ENCODE data around the gene IGFBPL1.

Gene IGFBPL1

DNA sequence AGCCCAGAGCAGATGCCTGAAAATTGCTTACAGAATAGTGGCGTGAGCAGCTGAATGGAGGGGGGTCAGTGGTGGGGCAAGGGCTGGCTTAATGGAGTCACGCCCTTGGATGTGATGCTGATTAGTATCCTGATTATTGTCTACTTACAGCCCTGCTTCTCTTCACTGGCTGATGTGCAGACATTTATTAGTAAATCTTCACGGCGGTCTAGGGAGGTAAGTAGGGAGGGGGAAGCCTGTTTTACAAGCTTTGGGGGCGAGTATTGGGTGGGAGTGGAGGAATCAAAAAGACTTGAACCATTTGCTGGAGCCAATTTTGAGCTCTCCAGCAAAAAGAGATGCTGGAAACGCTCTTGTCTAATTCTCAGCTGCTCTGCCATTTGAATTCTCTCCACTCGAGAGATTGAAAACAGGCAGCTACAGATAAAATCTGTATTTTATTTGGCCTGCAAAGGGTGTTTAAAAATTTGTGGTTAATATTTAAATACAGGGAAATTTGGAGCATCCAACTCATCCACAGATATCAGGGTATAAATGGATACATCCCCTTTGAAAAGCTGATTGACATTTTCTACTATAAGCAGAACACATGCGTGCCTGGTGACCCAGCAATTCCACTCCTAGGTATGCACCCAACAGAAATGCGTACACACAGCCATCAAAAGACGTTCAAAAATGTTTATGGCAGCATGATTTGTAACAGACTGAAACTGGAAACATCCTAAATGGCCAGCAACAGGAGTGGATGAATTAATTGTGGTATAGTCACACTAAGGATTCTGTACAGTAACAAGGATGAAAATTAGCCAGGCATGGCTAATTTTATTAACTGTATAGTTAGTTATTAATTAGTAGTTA, 51.3 kb downstream of the IGFBPL1 start:
- no peak overlapping the region for H3K9ac ChIP-seq (ENCODE audit: low read length)
- no peak overlapping the region for H2AFZ ChIP-seq (ENCODE audit: low read depth, low read length)
- no peak overlapping the region for H3K27ac ChIP-seq (ENCODE audit: low read length, poor library complexity, severe bottlenecking)
- H2BK12ac ChIP-seq (ENCODE audit: low read length in 2 of 2), result no peak overlapping the region
- peaks cover 1% of the 10 kb centered on the region for H3K4me1 ChIP-seq (ENCODE audit: control insufficient read depth, insufficient read depth, low read depth, low read length)
- H4K8ac ChIP-seq (ENCODE audit: low read length), result no peak overlapping the region
- H3K79me1 ChIP-seq (replicated peaks; ENCODE audit: low read length, poor library complexity, severe bottlenecking), result no peaks in the 10 kb centered on the region
- no peak overlapping the region for H2BK120ac ChIP-seq (ENCODE audit: low read depth, low read length)
- H2BK5ac ChIP-seq (ENCODE audit: low read depth, low read length, poor library complexity, severe bottlenecking), result no peak overlapping the region
- WGBS, result 66% methylated on average over 8 of the region's 10 CpGs
- no peak overlapping the region for H3K4ac ChIP-seq (ENCODE audit: low read depth in 1 of 2, low read length in 2 of 2)
- H3K4me3 ChIP-seq (ENCODE audit: insufficient read depth in 1 of 2, low read depth in 1 of 2, low read length in 2 of 2), result no peak overlapping the region
- DNase-seq, result no peak
- no peaks in the 10 kb centered on the region for H3K36me3 ChIP-seq (ENCODE audit: control insufficient read depth in 1 of 2, insufficient read depth in 2 of 2, low read depth in 1 of 2, low read length in 2 of 2)
- no peak overlapping the region for H3K4me2 ChIP-seq (ENCODE audit: low read length, poor library complexity, severe bottlenecking)
- no peak overlapping the region for H3K23ac ChIP-seq (ENCODE audit: low read length in 2 of 2)
- no peak overlapping the region for H3K18ac ChIP-seq (ENCODE audit: low read depth in 1 of 2, low read length in 2 of 2)
- no peak overlapping the region for H4K91ac ChIP-seq (ENCODE audit: low read length)
- H2BK15ac ChIP-seq (ENCODE audit: low read depth, poor library complexity, severe bottlenecking), result no peak overlapping the region
- H3K27me3 ChIP-seq (ENCODE audit: control insufficient read depth in 1 of 2, insufficient read depth in 1 of 2, low read length in 2 of 2), result peaks cover 5 to 65% of the 10 kb centered on the region in 2 experiments
- H2AK5ac ChIP-seq (ENCODE audit: low read length, severe bottlenecking), result no peak overlapping the region
- no peak overlapping the region for H3K14ac ChIP-seq (ENCODE audit: low read length in 2 of 2)
- H3K9me3 ChIP-seq (ENCODE audit: control insufficient read depth, low read length), result no peaks in the 10 kb centered on the region

DNA sequence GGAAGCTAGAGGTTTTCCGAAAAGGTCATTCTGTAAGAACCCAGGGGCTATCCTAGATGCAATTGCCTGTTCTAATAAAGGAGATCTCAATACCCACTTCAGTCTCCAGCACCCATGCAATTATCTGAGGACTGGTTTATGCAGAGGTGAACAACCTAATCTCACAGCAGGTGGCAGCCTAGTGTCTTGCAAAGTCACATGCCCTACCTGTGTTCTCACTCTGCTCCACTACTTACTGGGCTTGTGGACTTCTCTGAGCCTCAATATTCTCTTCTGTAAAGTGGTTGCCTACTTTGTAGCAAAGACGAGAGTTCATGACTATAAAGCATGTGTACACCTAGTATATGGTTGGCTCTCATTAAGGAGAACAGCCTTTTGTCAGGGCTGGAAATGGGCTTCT, 52.8 kb downstream of the IGFBPL1 start:
- H2BK120ac ChIP-seq (ENCODE audit: low read depth, low read length), result no peak overlapping the region
- no peak overlapping the region for H3K4ac ChIP-seq (ENCODE audit: low read depth in 1 of 2, low read length in 2 of 2)
- WGBS, result 100% methylated on average over 1 of the region's 2 CpGs
- H3K79me1 ChIP-seq (replicated peaks; ENCODE audit: low read length, poor library complexity, severe bottlenecking), result no peaks in the 10 kb centered on the region
- H2BK15ac ChIP-seq (ENCODE audit: low read depth, poor library complexity, severe bottlenecking), result no peak overlapping the region
- no peak overlapping the region for H3K27ac ChIP-seq (ENCODE audit: low read length, poor library complexity, severe bottlenecking)
- H2AK5ac ChIP-seq (ENCODE audit: low read length, severe bottlenecking), result no peak overlapping the region
- H3K4me1 ChIP-seq (ENCODE audit: control insufficient read depth, insufficient read depth, low read depth, low read length), result peaks cover 1% of the 10 kb centered on the region
- H3K9ac ChIP-seq (ENCODE audit: low read length), result no peak overlapping the region
- no peak for DNase-seq
- H3K23ac ChIP-seq (ENCODE audit: low read length in 2 of 2), result no peak overlapping the region
- H2BK5ac ChIP-seq (ENCODE audit: low read depth, low read length, poor library complexity, severe bottlenecking), result no peak overlapping the region
- no peak overlapping the region for H2BK12ac ChIP-seq (ENCODE audit: low read length in 2 of 2)
- H4K91ac ChIP-seq (ENCODE audit: low read length), result no peak overlapping the region
- H3K36me3 ChIP-seq (ENCODE audit: control insufficient read depth in 1 of 2, insufficient read depth in 2 of 2, low read depth in 1 of 2, low read length in 2 of 2), result no peaks in the 10 kb centered on the region
- H3K18ac ChIP-seq (ENCODE audit: low read depth in 1 of 2, low read length in 2 of 2), result no peak overlapping the region
- H3K14ac ChIP-seq (ENCODE audit: low read length in 2 of 2), result no peak overlapping the region
- no peak overlapping the region for H2AFZ ChIP-seq (ENCODE audit: low read depth, low read length)
- H3K9me3 ChIP-seq (ENCODE audit: control insufficient read depth, low read length), result no peaks in the 10 kb centered on the region
- no peak overlapping the region for H3K4me2 ChIP-seq (ENCODE audit: low read length, poor library complexity, severe bottlenecking)
- no peak overlapping the region for H4K8ac ChIP-seq (ENCODE audit: low read length)
- H3K4me3 ChIP-seq (ENCODE audit: insufficient read depth in 1 of 2, low read depth in 1 of 2, low read length in 2 of 2), result no peak overlapping the region
- H3K27me3 ChIP-seq (ENCODE audit: control insufficient read depth in 1 of 2, insufficient read depth in 1 of 2, low read length in 2 of 2), result peaks cover 5 to 65% of the 10 kb centered on the region in 2 experiments

DNA sequence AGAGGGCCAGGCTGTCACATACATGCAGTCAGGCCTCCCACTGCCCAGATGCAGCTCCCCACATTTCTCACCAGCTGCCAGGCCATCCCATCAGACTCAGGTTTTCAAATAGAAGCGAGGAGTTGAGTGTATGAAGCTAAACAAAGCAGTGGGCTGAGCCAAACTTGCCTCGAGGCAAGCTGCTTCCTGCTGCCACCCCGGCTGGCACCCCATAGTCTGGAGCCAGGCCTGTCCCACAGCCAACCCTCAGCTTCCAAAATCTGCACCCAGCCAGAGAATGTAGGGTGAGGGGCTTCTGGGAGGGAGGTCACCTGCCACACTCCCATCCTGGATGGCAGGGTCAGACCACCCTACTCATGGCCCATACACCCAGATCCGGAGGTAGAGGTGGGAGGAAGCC, 54.1 kb downstream of the IGFBPL1 start:
- no peak overlapping the region for H3K9ac ChIP-seq (ENCODE audit: low read length)
- H3K4me3 ChIP-seq (ENCODE audit: insufficient read depth in 1 of 2, low read depth in 1 of 2, low read length in 2 of 2), result no peak overlapping the region
- no peak overlapping the region for H3K27ac ChIP-seq (ENCODE audit: low read length, poor library complexity, severe bottlenecking)
- H3K18ac ChIP-seq (ENCODE audit: low read depth in 1 of 2, low read length in 2 of 2), result no peak overlapping the region
- H3K4me2 ChIP-seq (ENCODE audit: low read length, poor library complexity, severe bottlenecking), result no peak overlapping the region
- no peak overlapping the region for H2AK5ac ChIP-seq (ENCODE audit: low read length, severe bottlenecking)
- H2AFZ ChIP-seq (ENCODE audit: low read depth, low read length), result no peak overlapping the region
- peaks cover 1% of the 10 kb centered on the region for H3K4me1 ChIP-seq (ENCODE audit: control insufficient read depth, insufficient read depth, low read depth, low read length)
- no peak overlapping the region for H3K14ac ChIP-seq (ENCODE audit: low read length in 2 of 2)
- peaks cover 5 to 56% of the 10 kb centered on the region in 2 experiments for H3K27me3 ChIP-seq (ENCODE audit: control insufficient read depth in 1 of 2, insufficient read depth in 1 of 2, low read length in 2 of 2)
- no peak overlapping the region for H4K8ac ChIP-seq (ENCODE audit: low read length)
- no peak overlapping the region for H2BK15ac ChIP-seq (ENCODE audit: low read depth, poor library complexity, severe bottlenecking)
- H3K4ac ChIP-seq (ENCODE audit: low read depth in 1 of 2, low read length in 2 of 2), result no peak overlapping the region
- H3K23ac ChIP-seq (ENCODE audit: low read length in 2 of 2), result no peak overlapping the region
- H2BK5ac ChIP-seq (ENCODE audit: low read depth, low read length, poor library complexity, severe bottlenecking), result no peak overlapping the region
- no peak overlapping the region for H2BK120ac ChIP-seq (ENCODE audit: low read depth, low read length)
- H3K36me3 ChIP-seq (ENCODE audit: control insufficient read depth in 1 of 2, insufficient read depth in 2 of 2, low read depth in 1 of 2, low read length in 2 of 2), result no peaks in the 10 kb centered on the region
- no peaks in the 10 kb centered on the region for H3K79me1 ChIP-seq (replicated peaks; ENCODE audit: low read length, poor library complexity, severe bottlenecking)
- WGBS, result 66% methylated on average over 2 of the region's 4 CpGs
- H3K9me3 ChIP-seq (ENCODE audit: control insufficient read depth, low read length), result no peaks in the 10 kb centered on the region
- no peak for DNase-seq
- H2BK12ac ChIP-seq (ENCODE audit: low read length in 2 of 2), result no peak overlapping the region
- H4K91ac ChIP-seq (ENCODE audit: low read length), result no peak overlapping the region

DNA sequence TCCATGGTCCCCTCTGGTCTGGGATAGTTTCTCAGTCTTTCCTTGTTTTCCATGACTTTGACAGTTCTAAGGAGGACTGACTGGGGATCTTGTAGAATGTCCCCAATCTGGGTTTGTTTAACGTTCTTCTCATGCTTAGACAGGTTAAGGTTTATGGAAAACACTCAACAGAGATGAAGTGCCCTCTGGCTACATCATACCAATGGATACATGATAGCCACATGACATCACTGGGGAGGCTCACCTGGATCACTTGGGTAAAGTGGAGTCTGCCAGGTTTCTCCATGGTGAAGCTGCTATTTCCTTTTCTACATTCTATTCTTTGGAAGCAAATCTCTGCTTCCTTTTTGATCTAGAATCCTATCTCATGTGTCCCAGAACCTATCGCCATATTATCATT, 55.5 kb downstream of the IGFBPL1 start:
- no peak overlapping the region for H3K18ac ChIP-seq (ENCODE audit: low read depth in 1 of 2, low read length in 2 of 2)
- no peak overlapping the region for H3K9ac ChIP-seq (ENCODE audit: low read length)
- no peak overlapping the region for H2AK5ac ChIP-seq (ENCODE audit: low read length, severe bottlenecking)
- no peak overlapping the region for H2BK120ac ChIP-seq (ENCODE audit: low read depth, low read length)
- H2BK15ac ChIP-seq (ENCODE audit: low read depth, poor library complexity, severe bottlenecking), result no peak overlapping the region
- H3K79me1 ChIP-seq (replicated peaks; ENCODE audit: low read length, poor library complexity, severe bottlenecking), result no peaks in the 10 kb centered on the region
- H2AFZ ChIP-seq (ENCODE audit: low read depth, low read length), result no peak overlapping the region
- no peak overlapping the region for H2BK12ac ChIP-seq (ENCODE audit: low read length in 2 of 2)
- no peaks in the 10 kb centered on the region for H3K36me3 ChIP-seq (ENCODE audit: control insufficient read depth in 1 of 2, insufficient read depth in 2 of 2, low read depth in 1 of 2, low read length in 2 of 2)
- H4K8ac ChIP-seq (ENCODE audit: low read length), result no peak overlapping the region
- H3K9me3 ChIP-seq (ENCODE audit: control insufficient read depth, low read length), result no peaks in the 10 kb centered on the region
- H3K23ac ChIP-seq (ENCODE audit: low read length in 2 of 2), result no peak overlapping the region
- H3K4me3 ChIP-seq (ENCODE audit: insufficient read depth in 1 of 2, low read depth in 1 of 2, low read length in 2 of 2), result no peak overlapping the region
- peaks cover 1% of the 10 kb centered on the region for H3K4me1 ChIP-seq (ENCODE audit: control insufficient read depth, insufficient read depth, low read depth, low read length)
- H2BK5ac ChIP-seq (ENCODE audit: low read depth, low read length, poor library complexity, severe bottlenecking), result no peak overlapping the region
- H4K91ac ChIP-seq (ENCODE audit: low read length), result no peak overlapping the region
- no peak overlapping the region for H3K4ac ChIP-seq (ENCODE audit: low read depth in 1 of 2, low read length in 2 of 2)
- no peak overlapping the region for H3K14ac ChIP-seq (ENCODE audit: low read length in 2 of 2)
- no peak overlapping the region for H3K27ac ChIP-seq (ENCODE audit: low read length, poor library complexity, severe bottlenecking)
- WGBS, result 73% methylated on average over 1 of the region's 2 CpGs
- DNase-seq, result no peak
- H3K4me2 ChIP-seq (ENCODE audit: low read length, poor library complexity, severe bottlenecking), result no peak overlapping the region
- H3K27me3 ChIP-seq (ENCODE audit: control insufficient read depth in 1 of 2, insufficient read depth in 1 of 2, low read length in 2 of 2), result peaks cover 5 to 50% of the 10 kb centered on the region in 2 experiments

All from mesenchymal stem cell (in vitro differentiated cells and primary cell).